DND-41 (cell line): ENCODE data around the gene ARRB2.

Experiments used
- EZH2 ChIP-seq: IDR thresholded peaks from 3 replicates; pipeline ENCODE4 v1.6.1; 2012; ENCODE audit warnings: borderline replicate concordance, low read depth, mild to moderate bottlenecking, moderate library complexity, low read length, inconsistent platforms; ENCODE audit not compliant: severe bottlenecking
- TF ChIP-seq, protein P1 (sequence below): IDR thresholded peaks from 2 replicates; pipeline ENCODE4 v1.5.1; 2012; ENCODE audit warnings: borderline replicate concordance, low read length, moderate library complexity, mild to moderate bottlenecking; ENCODE audit not compliant: poor library complexity, severe bottlenecking; ENCODE audit errors: extremely low read depth

- TF ChIP-seq, protein P1, sequence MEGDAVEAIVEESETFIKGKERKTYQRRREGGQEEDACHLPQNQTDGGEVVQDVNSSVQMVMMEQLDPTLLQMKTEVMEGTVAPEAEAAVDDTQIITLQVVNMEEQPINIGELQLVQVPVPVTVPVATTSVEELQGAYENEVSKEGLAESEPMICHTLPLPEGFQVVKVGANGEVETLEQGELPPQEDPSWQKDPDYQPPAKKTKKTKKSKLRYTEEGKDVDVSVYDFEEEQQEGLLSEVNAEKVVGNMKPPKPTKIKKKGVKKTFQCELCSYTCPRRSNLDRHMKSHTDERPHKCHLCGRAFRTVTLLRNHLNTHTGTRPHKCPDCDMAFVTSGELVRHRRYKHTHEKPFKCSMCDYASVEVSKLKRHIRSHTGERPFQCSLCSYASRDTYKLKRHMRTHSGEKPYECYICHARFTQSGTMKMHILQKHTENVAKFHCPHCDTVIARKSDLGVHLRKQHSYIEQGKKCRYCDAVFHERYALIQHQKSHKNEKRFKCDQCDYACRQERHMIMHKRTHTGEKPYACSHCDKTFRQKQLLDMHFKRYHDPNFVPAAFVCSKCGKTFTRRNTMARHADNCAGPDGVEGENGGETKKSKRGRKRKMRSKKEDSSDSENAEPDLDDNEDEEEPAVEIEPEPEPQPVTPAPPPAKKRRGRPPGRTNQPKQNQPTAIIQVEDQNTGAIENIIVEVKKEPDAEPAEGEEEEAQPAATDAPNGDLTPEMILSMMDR = no peak
- no peak for TF ChIP-seq EZH2
Measured at GRCh38 chr17:4664230-4664629, 46.2 kb upstream of the ARRB2 start.
